Natural killer cell (primary cell): ENCODE data around the gene CCDC93. TPM values are rescaled to one million over a fixed set of nuclear protein-coding genes. Genes with fewer than 3 reads are reported as not detected.
"Not testable (repeated sequence)": the region's sequence is repeated elsewhere in the genome, so short reads cannot be mapped to it uniquely, and the experiment has no call there.

Experiments used
- ATAC-seq, 3 donors: fragments of 150-1000 bp in 2 of 3; fragments of 200-7000 bp in 1 of 3; cut with Tn5 transposase; 1 replicate in 1 of 3; 2 replicates in 2 of 3; pipeline ENCODE4 v1.10.0; 2021; ENCODE audit warnings: mild to moderate bottlenecking in 2 of 3, moderate library complexity in 2 of 3
- DNase-seq, 2 donors: peaks; one replicate each; pipeline versions ENCODE4 v3.0.0 to v3.0.0-alpha.2; 2013 to 2021; ENCODE audit warnings: mixed read lengths in 1 of 2
- H3K27ac ChIP-seq: one replicate; pipeline ENCODE4 v1.5.1; 2013; ENCODE audit warnings: mild to moderate bottlenecking, low read length
- H3K27me3 ChIP-seq: one replicate; pipeline ENCODE4 v1.6.1; 2013; ENCODE audit warnings: low read length; ENCODE audit not compliant: control insufficient read depth, insufficient read depth
- H3K36me3 ChIP-seq: one replicate; pipeline ENCODE4 v1.6.1; 2013; ENCODE audit warnings: low read length; ENCODE audit not compliant: control insufficient read depth, insufficient read depth
- H3K4me1 ChIP-seq: one replicate; pipeline ENCODE4 v1.6.1; 2013; ENCODE audit warnings: low read length; ENCODE audit not compliant: control insufficient read depth, insufficient read depth
- H3K4me3 ChIP-seq: one replicate; pipeline ENCODE4 v1.5.1; 2013; ENCODE audit warnings: low read length
- H3K9me3 ChIP-seq: one replicate; pipeline ENCODE4 v1.6.1; 2013; ENCODE audit warnings: low read length; ENCODE audit not compliant: control insufficient read depth, insufficient read depth
- H3K27ac Mint-ChIP-seq, 2 donors: one replicate each; pipeline ENCODE4 v1.8.0; 2022; ENCODE audit warnings: mild to moderate bottlenecking in 2 of 2, mixed read lengths in 2 of 2, moderate library complexity in 1 of 2
- H3K27me3 Mint-ChIP-seq, 2 donors: one replicate each; pipeline ENCODE4 v1.8.0; 2022; ENCODE audit warnings: low read depth in 2 of 2, mixed read lengths in 2 of 2
- H3K36me3 Mint-ChIP-seq: one replicate; pipeline ENCODE4 v1.8.0; 2022; ENCODE audit warnings: mixed read lengths
- H3K4me1 Mint-ChIP-seq, 2 donors: one replicate each; pipeline ENCODE4 v1.8.0; 2022; ENCODE audit warnings: mixed read lengths in 2 of 2
- H3K4me3 Mint-ChIP-seq: one replicate; pipeline ENCODE4 v1.8.0; 2022; ENCODE audit warnings: mild to moderate bottlenecking, moderate library complexity, mixed read lengths
- H3K9me3 Mint-ChIP-seq, 2 donors: one replicate each; pipeline ENCODE4 v1.8.0; 2022; ENCODE audit warnings: mixed read lengths in 2 of 2
- WGBS: methylation state at CpG from one replicate; pipeline ENCODE4 v1.1.7; 2013; ENCODE audit warnings: missing lambda C conversion rate; ENCODE audit not compliant: insufficient coverage; 5-methylcytosine and 5-hydroxymethylcytosine counted together
- intact Hi-C: fragments of 100-400 bp; cut with micrococcal nuclease; formaldehyde crosslinking; loops from one replicate; pipeline ENCODE4 v1.14.2; 2022
- total RNA-seq, 4 donors: library from RNA; stranded (reverse); fragments of 120-200 nt in 1 of 4; gene quantifications; one replicate each; pipeline versions ENCODE4 v1.2.3 to v1.2.4, GENCODE V29; 2013 to 2022
- TF ChIP-seq, protein P1 (sequence below): fragments of 200-600 bp; IDR thresholded peaks from one replicate; pipeline ENCODE4 v1.8.0; 2022; ENCODE audit warnings: antibody characterized with exemption

CCDC93 gene
- total RNA-seq, 3 donors from 2014 or later (not counting 1 experiment from before 2014, with no cell fraction given) = 58.6 to 68.6 (median 67.4) TPM

DNA sequence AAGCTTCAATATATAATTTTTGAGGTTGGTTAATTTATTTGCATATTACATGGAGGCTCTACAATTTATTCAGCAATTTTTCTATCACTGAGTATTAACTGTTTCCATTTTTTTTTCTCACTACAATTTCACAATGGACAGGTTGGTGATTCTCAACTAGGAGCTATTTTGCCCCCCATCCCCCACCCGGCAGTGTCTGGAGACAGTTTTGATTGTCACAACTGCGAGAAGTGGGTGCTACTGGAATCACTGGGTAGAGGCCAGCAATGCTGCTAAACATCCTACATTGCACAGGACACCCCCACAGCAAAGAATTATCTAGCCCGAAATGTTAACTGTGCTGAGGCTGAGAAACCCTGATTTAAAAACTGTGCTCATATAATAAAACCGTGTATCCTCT lies 82.6 kb downstream of the CCDC93 start:
- H3K36me3 ChIP-seq = peaks cover 45% of the 10 kb centered on the region
- H3K27me3 ChIP-seq = no peaks in the 10 kb centered on the region
- no peaks in the 10 kb centered on the region for H3K9me3 Mint-ChIP-seq
- 86% methylated on average over 3 of the region's 4 CpGs for WGBS
- H3K27me3 Mint-ChIP-seq = no peaks in the 10 kb centered on the region
- peak overlapping the region; percentile 49 for H3K27ac ChIP-seq
- H3K4me3 ChIP-seq = no peak overlapping the region
- H3K4me1 ChIP-seq = peaks cover 30% of the 10 kb centered on the region
- intact Hi-C loops = loop anchor here (2.0 kb wide), 1 partner anchor 116 kb away; the partner anchor contains the start of gene DDX18
- peaks cover 42 to 51% of the 10 kb centered on the region in 2 donors for H3K4me1 Mint-ChIP-seq
- no peaks in the 10 kb centered on the region for H3K9me3 ChIP-seq
- no peak for DNase-seq
- peak overlapping the region; percentile 68 for H3K4me3 Mint-ChIP-seq
- peaks cover 39% of the 10 kb centered on the region for H3K36me3 Mint-ChIP-seq
- peak overlapping the region; percentile 80 to 82 for H3K27ac Mint-ChIP-seq
- peak in 1 of 3 donors; percentile 9 for ATAC-seq
- TF ChIP-seq, protein P1, sequence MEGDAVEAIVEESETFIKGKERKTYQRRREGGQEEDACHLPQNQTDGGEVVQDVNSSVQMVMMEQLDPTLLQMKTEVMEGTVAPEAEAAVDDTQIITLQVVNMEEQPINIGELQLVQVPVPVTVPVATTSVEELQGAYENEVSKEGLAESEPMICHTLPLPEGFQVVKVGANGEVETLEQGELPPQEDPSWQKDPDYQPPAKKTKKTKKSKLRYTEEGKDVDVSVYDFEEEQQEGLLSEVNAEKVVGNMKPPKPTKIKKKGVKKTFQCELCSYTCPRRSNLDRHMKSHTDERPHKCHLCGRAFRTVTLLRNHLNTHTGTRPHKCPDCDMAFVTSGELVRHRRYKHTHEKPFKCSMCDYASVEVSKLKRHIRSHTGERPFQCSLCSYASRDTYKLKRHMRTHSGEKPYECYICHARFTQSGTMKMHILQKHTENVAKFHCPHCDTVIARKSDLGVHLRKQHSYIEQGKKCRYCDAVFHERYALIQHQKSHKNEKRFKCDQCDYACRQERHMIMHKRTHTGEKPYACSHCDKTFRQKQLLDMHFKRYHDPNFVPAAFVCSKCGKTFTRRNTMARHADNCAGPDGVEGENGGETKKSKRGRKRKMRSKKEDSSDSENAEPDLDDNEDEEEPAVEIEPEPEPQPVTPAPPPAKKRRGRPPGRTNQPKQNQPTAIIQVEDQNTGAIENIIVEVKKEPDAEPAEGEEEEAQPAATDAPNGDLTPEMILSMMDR = no peak

DNA sequence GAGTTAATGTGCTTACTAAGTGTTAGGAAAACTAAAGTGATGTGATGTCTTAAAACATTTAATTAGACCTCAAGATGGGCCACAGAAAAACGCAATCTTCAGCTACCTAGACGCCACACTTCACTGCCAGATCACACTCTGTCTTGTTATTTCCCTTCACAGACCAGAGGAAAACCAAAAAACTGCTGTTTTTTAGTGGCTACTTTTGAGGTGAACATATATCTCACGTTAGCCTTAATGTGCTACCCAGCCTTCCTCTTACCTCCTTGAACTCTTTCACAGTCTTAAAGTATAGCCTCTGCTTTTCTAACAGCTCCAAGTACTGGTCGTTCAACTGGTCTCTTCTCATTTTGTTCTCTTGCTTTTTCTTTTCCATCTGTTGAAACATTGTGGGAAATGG lies 83.1 kb downstream of the CCDC93 start:
- Mint-ChIP-seq H3K4me1 (peaks cover 45 to 54% of the 10 kb centered on the region in 2 donors), H3K9me3 (no peaks in the 10 kb centered on the region), H3K27me3 (no peaks in the 10 kb centered on the region), H3K27ac (peak overlapping the region; percentile 80 to 82), H3K4me3 (peak overlapping the region; percentile 68), H3K36me3 (peaks cover 38% of the 10 kb centered on the region)
- H3K36me3 ChIP-seq = peaks cover 40% of the 10 kb centered on the region
- no peak overlapping the region for H3K4me3 ChIP-seq
- H3K4me1 ChIP-seq = peaks cover 30% of the 10 kb centered on the region
- DNase-seq (peak in 1 of 2 donors; percentile 11), ATAC-seq (peak; percentile 71 to 88 (median 84))
- intact Hi-C loops = loop anchor here (2.0 kb wide), 1 partner anchor 116 kb away; the partner anchor contains the start of gene DDX18
- 38% methylated on average over 4 of the region's 4 CpGs for WGBS
- H3K27ac ChIP-seq = peak overlapping the region; percentile 49
- no peaks in the 10 kb centered on the region for H3K27me3 ChIP-seq
- TF ChIP-seq, protein P1 = no peak
- no peaks in the 10 kb centered on the region for H3K9me3 ChIP-seq

DNA sequence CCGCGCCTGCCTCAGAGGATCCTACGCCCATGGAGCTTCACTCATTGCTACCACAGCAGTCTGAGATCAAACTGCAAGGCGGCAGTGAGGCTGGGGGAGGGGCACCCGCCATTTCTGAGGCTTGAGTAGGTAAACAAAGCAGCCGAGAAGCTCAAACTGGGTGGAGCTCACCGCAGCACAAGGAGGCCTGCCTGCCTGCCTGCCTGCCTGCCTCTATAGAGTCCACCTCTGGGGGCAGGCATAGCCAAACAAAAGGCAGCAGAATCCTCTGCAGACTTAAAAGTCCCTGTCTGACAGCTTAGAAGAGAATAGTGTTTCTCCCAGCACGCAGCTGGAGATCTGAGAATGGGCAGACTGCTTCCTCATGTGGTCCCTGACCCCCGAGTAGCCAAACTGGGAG lies 90.4 kb downstream of the CCDC93 start:
- H3K27me3 ChIP-seq, DNase-seq, H3K4me3 Mint-ChIP-seq, H3K9me3 ChIP-seq, ATAC-seq, H3K27ac Mint-ChIP-seq, H3K27ac ChIP-seq, H3K9me3 Mint-ChIP-seq, intact Hi-C loops, H3K4me3 ChIP-seq, H3K27me3 Mint-ChIP-seq, H3K4me1 ChIP-seq: not testable (repeated sequence)
- H3K36me3 ChIP-seq = peaks cover 43% of the 10 kb centered on the region
- H3K4me1 Mint-ChIP-seq = peaks cover 11 to 24% of the 10 kb centered on the region in 2 donors
- 97% methylated on average over 9 of the region's 9 CpGs for WGBS
- peaks cover 56% of the 10 kb centered on the region for H3K36me3 Mint-ChIP-seq

DNA sequence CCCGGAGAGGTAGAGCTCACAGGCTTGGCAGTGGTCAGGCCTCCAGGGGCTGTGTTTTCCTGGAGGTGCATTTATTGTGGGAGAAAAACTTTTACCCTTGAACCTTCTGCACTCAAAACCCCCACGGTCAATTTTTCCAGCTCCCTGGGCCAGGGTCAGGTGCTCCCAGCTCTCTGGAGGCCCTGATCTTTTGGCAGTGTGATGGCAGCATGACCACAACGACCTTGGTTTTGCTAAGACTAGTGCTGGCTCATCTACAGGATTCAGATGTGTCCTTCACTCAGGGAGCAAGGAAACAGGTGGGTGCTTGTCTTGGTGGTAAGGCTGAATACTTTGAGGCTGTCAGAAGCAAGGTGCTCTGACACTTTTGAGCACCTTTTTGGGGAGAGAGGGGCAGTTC lies 92.3 kb downstream of the CCDC93 start:
- intact Hi-C loops = no loop called here
- TF ChIP-seq, protein P1 = no peak

More for the DNA sequence above, 92.3 kb downstream of the CCDC93 start:
- Histone ChIP-seq H3K4me3 (no peak overlapping the region), H3K36me3 (peaks cover 60% of the 10 kb centered on the region), H3K9me3 (no peaks in the 10 kb centered on the region), H3K27ac (no peak overlapping the region), H3K4me1 (no peaks in the 10 kb centered on the region), H3K27me3 (no peaks in the 10 kb centered on the region)
- H3K36me3 Mint-ChIP-seq = peaks cover 43% of the 10 kb centered on the region
- peaks cover 11 to 18% of the 10 kb centered on the region in 2 donors for H3K4me1 Mint-ChIP-seq
- no peaks in the 10 kb centered on the region for H3K27me3 Mint-ChIP-seq
- H3K9me3 Mint-ChIP-seq = no peaks in the 10 kb centered on the region
- ATAC-seq = no peak
- H3K4me3 Mint-ChIP-seq = no peak overlapping the region
- WGBS = 83% methylated on average over 3 of the region's 3 CpGs
- H3K27ac Mint-ChIP-seq = peak overlapping the region in 1 of 2 donors; percentile 49
- no peak for DNase-seq
